Measurements from ENCODE around the gene CTCFL.
"Not testable (repeated sequence)": the region's sequence is repeated elsewhere in the genome, so short reads cannot be mapped to it uniquely, and the experiment has no call there.

CTCFL gene

DNA sequence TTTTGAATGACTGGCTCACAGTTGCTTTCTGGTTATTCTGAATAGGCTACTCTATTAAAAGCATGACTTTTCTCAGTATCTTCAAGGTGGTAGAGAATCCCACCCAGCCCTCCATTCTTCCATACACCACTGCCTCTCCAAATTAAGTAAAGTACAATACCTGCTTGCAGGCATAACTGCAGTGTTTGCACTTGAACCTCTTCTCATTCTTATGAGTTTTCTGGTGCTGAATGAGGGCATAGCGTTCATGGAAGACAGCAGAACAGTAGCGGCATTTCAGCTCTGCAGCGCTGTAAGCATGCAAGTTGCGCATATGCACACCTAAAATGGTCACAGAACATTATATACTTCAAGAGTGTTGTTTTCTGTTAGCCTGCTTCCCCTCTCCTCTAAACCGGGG lies 12.5 kb downstream of the CTCFL start:
- no peak overlapping the region for H2AFZ ChIP-seq (ENCODE audit: low read length)
- H3K4me1 ChIP-seq (ENCODE audit: control insufficient read depth in 2 of 2, insufficient read depth in 1 of 2, low read depth in 1 of 2, low read length in 2 of 2), result peaks cover 0 to 5% of the 10 kb centered on the region in 2 donors
- H2BK120ac ChIP-seq (ENCODE audit: low read depth, low read length), result no peak overlapping the region
- H2BK15ac ChIP-seq (ENCODE audit: low read length), result no peak overlapping the region
- H3K4ac ChIP-seq (ENCODE audit: low read length), result no peak overlapping the region
- DNase-seq (ENCODE audit: low spot score), result no peak
- no peak overlapping the region for H3K4me2 ChIP-seq (ENCODE audit: insufficient read depth, low read length, poor library complexity, severe bottlenecking)
- H3K27ac ChIP-seq (replicated peaks; ENCODE audit: low read length), result no peak overlapping the region
- H3K9me3 ChIP-seq (replicated peaks in 1 of 2; ENCODE audit: control insufficient read depth in 2 of 2, insufficient read depth in 1 of 2, low read depth in 1 of 2, low read length in 2 of 2), result peaks cover 0 to 2% of the 10 kb centered on the region in 2 donors
- H3K4me3 ChIP-seq (ENCODE audit: low read length in 2 of 2), result no peak overlapping the region
- WGBS, 2 donors (ENCODE audit: extremely low coverage in 2 of 2, insufficient read length in 2 of 2, insufficient replicate concordance in 1 of 2), result no CpG with 5 or more reads among the region's 5 CpGs
- no peaks in the 10 kb centered on the region for H3K79me1 ChIP-seq (ENCODE audit: low read depth, low read length)
- no peak overlapping the region for H3K14ac ChIP-seq (ENCODE audit: low read length)
- H2BK12ac ChIP-seq (ENCODE audit: low read length), result no peak overlapping the region
- H3K23ac ChIP-seq (ENCODE audit: low read depth, low read length, poor library complexity), result no peak overlapping the region
- no peak overlapping the region for H3K9ac ChIP-seq (ENCODE audit: low read depth, low read length, poor library complexity)
- H4K91ac ChIP-seq (ENCODE audit: low read depth, low read length, poor library complexity), result no peak overlapping the region
- no peak overlapping the region for H2AK5ac ChIP-seq (ENCODE audit: low read depth, low read length)
- H4K8ac ChIP-seq (ENCODE audit: low read depth, low read length), result no peak overlapping the region
- no peak overlapping the region for H3K18ac ChIP-seq (ENCODE audit: low read length)
- peaks cover 0 to 43% (median 0%) of the 10 kb centered on the region in 3 experiments for H3K27me3 ChIP-seq (ENCODE audit: control insufficient read depth in 3 of 3, insufficient read depth in 3 of 3, low read depth in 1 of 3, low read length in 3 of 3)
- no peak overlapping the region for H2BK5ac ChIP-seq (ENCODE audit: low read length)
- no peaks in the 10 kb centered on the region for H3K36me3 ChIP-seq (replicated peaks in 1 of 2; ENCODE audit: control insufficient read depth in 2 of 2, insufficient read depth in 2 of 2, low read length in 2 of 2)

DNA sequence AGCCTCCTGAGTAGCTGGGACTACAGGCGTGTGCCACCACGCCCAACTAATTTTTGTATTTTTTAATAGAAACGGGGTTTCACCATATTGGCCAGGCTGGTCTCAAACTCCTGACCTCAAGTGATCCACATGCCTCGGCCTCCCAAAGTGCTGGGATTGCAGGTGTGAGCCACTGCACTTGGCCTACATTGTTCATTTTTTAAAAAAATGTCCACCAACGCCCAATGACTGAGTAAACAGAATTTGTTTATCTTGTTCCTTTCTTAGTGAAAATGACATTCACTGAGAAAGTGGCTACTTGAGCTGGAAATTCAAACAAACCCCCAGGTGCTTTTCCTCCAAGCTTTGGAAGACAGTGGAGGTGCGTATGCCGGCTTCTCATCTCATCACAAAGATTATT lies 13.2 kb downstream of the CTCFL start:
- H2AK5ac ChIP-seq (ENCODE audit: low read depth, low read length); H2BK5ac ChIP-seq (ENCODE audit: low read length); H3K4ac ChIP-seq (ENCODE audit: low read length); H2BK15ac ChIP-seq (ENCODE audit: low read length); DNase-seq (ENCODE audit: low spot score); H3K9me3 ChIP-seq (replicated peaks in 1 of 2; ENCODE audit: control insufficient read depth in 2 of 2, insufficient read depth in 1 of 2, low read depth in 1 of 2, low read length in 2 of 2); H3K36me3 ChIP-seq (replicated peaks in 1 of 2; ENCODE audit: control insufficient read depth in 2 of 2, insufficient read depth in 2 of 2, low read length in 2 of 2); H3K14ac ChIP-seq (ENCODE audit: low read length); H3K4me3 ChIP-seq (ENCODE audit: low read length in 2 of 2); H4K91ac ChIP-seq (ENCODE audit: low read depth, low read length, poor library complexity); H3K79me1 ChIP-seq (ENCODE audit: low read depth, low read length); H2BK12ac ChIP-seq (ENCODE audit: low read length); H2AFZ ChIP-seq (ENCODE audit: low read length); H3K23ac ChIP-seq (ENCODE audit: low read depth, low read length, poor library complexity); H2BK120ac ChIP-seq (ENCODE audit: low read depth, low read length); H3K9ac ChIP-seq (ENCODE audit: low read depth, low read length, poor library complexity); H3K18ac ChIP-seq (ENCODE audit: low read length); H4K8ac ChIP-seq (ENCODE audit: low read depth, low read length); H3K27ac ChIP-seq (replicated peaks; ENCODE audit: low read length); H3K4me2 ChIP-seq (ENCODE audit: insufficient read depth, low read length, poor library complexity, severe bottlenecking); H3K4me1 ChIP-seq (ENCODE audit: control insufficient read depth in 2 of 2, insufficient read depth in 1 of 2, low read depth in 1 of 2, low read length in 2 of 2): not testable (repeated sequence)
- H3K27me3 ChIP-seq (ENCODE audit: control insufficient read depth in 3 of 3, insufficient read depth in 3 of 3, low read depth in 1 of 3, low read length in 3 of 3), result peaks cover 0 to 44% (median 0%) of the 10 kb centered on the region in 3 experiments
- WGBS, 2 donors (ENCODE audit: extremely low coverage in 2 of 2, insufficient read length in 2 of 2, insufficient replicate concordance in 1 of 2), result no CpG with 5 or more reads among the region's 7 CpGs

DNA sequence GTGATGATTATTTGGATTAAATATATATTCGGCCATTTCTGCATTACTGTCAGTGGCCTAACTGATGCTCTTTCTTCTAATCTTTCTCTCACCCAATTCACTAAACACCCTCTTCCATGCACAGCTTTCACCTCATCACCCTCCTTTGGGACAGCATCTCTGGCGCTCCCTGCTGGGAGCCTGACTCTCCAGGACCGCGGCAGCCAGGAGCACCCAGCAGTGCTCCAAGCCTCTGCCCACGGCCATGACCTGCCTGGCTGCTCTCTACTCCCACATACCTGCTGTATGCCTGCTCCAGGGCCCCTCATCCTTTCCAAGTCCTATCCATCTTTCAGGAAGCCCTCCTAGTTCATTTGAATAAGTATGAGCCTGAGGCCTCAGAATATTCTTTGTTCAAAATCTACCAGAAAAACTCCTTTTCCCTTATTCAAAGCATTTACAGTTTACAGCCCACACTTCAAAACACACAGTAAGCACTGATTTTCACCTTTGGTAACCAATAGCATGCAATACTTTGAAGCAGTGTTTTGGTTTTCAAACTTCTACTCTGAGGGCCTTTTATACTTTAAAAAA lies 15.2 kb downstream of the CTCFL start:
- H2BK120ac ChIP-seq (ENCODE audit: low read depth, low read length), result no peak overlapping the region
- H3K4me3 ChIP-seq (ENCODE audit: low read length in 2 of 2), result no peak overlapping the region
- H3K27ac ChIP-seq (replicated peaks; ENCODE audit: low read length), result no peak overlapping the region
- H3K36me3 ChIP-seq (replicated peaks in 1 of 2; ENCODE audit: control insufficient read depth in 2 of 2, insufficient read depth in 2 of 2, low read length in 2 of 2), result no peaks in the 10 kb centered on the region
- no peak overlapping the region for H3K9ac ChIP-seq (ENCODE audit: low read depth, low read length, poor library complexity)
- no peak overlapping the region for H2AK5ac ChIP-seq (ENCODE audit: low read depth, low read length)
- H3K18ac ChIP-seq (ENCODE audit: low read length), result no peak overlapping the region
- H2AFZ ChIP-seq (ENCODE audit: low read length), result no peak overlapping the region
- no peak overlapping the region for H2BK5ac ChIP-seq (ENCODE audit: low read length)
- H3K23ac ChIP-seq (ENCODE audit: low read depth, low read length, poor library complexity), result no peak overlapping the region
- H3K4ac ChIP-seq (ENCODE audit: low read length), result no peak overlapping the region
- no peak overlapping the region for H4K91ac ChIP-seq (ENCODE audit: low read depth, low read length, poor library complexity)
- no peak overlapping the region for H3K4me2 ChIP-seq (ENCODE audit: insufficient read depth, low read length, poor library complexity, severe bottlenecking)
- peaks cover 0 to 3% of the 10 kb centered on the region in 2 donors for H3K9me3 ChIP-seq (replicated peaks in 1 of 2; ENCODE audit: control insufficient read depth in 2 of 2, insufficient read depth in 1 of 2, low read depth in 1 of 2, low read length in 2 of 2)
- WGBS, 2 donors (ENCODE audit: extremely low coverage in 2 of 2, insufficient read length in 2 of 2, insufficient replicate concordance in 1 of 2), result no CpG with 5 or more reads among the region's 5 CpGs
- no peaks in the 10 kb centered on the region for H3K79me1 ChIP-seq (ENCODE audit: low read depth, low read length)
- DNase-seq (ENCODE audit: low spot score), result no peak
- H3K14ac ChIP-seq (ENCODE audit: low read length), result no peak overlapping the region
- no peak overlapping the region for H2BK15ac ChIP-seq (ENCODE audit: low read length)
- no peak overlapping the region for H2BK12ac ChIP-seq (ENCODE audit: low read length)
- H4K8ac ChIP-seq (ENCODE audit: low read depth, low read length), result no peak overlapping the region
- H3K27me3 ChIP-seq (ENCODE audit: control insufficient read depth in 3 of 3, insufficient read depth in 3 of 3, low read depth in 1 of 3, low read length in 3 of 3), result peaks cover 0 to 33% (median 0%) of the 10 kb centered on the region in 3 experiments
- peaks cover 0 to 5% of the 10 kb centered on the region in 2 donors for H3K4me1 ChIP-seq (ENCODE audit: control insufficient read depth in 2 of 2, insufficient read depth in 1 of 2, low read depth in 1 of 2, low read length in 2 of 2)

DNA sequence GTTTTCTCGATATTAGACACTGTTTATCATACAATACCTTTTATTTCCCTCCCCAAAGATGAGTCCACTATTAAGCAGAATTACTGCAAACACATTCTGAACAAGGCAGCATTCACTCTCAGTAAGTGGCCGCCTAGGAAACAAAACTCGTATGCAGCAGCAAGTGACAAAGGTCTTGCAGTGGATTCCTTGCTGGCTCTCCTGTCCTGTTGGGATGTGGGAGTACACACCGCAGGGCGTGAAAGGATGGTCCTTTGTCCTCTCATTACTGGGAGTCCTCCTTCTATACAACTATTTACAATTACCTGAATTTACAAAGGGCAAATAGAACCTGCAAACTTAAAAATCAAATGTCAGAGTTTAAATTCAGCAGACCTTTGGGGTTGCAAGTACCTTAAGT lies 16.1 kb downstream of the CTCFL start:
- Histone ChIP-seq H3K9me3 (replicated peaks in 1 of 2; ENCODE audit: control insufficient read depth in 2 of 2, insufficient read depth in 1 of 2, low read depth in 1 of 2, low read length in 2 of 2) (peaks cover 0 to 3% of the 10 kb centered on the region in 2 donors), H3K4me3 (ENCODE audit: low read length in 2 of 2) (no peak overlapping the region), H2AK5ac (ENCODE audit: low read depth, low read length) (no peak overlapping the region), H3K23ac (ENCODE audit: low read depth, low read length, poor library complexity) (no peak overlapping the region), H2BK12ac (ENCODE audit: low read length) (no peak overlapping the region), H3K27me3 (ENCODE audit: control insufficient read depth in 3 of 3, insufficient read depth in 3 of 3, low read depth in 1 of 3, low read length in 3 of 3) (peaks cover 0 to 27% (median 0%) of the 10 kb centered on the region in 3 experiments), H3K4me1 (ENCODE audit: control insufficient read depth in 2 of 2, insufficient read depth in 1 of 2, low read depth in 1 of 2, low read length in 2 of 2) (peaks cover 0 to 5% of the 10 kb centered on the region in 2 donors), H2AFZ (ENCODE audit: low read length) (no peak overlapping the region), H3K4ac (ENCODE audit: low read length) (no peak overlapping the region), H4K8ac (ENCODE audit: low read depth, low read length) (no peak overlapping the region), H3K14ac (ENCODE audit: low read length) (no peak overlapping the region), H3K9ac (ENCODE audit: low read depth, low read length, poor library complexity) (no peak overlapping the region), H2BK15ac (ENCODE audit: low read length) (no peak overlapping the region), H3K36me3 (replicated peaks in 1 of 2; ENCODE audit: control insufficient read depth in 2 of 2, insufficient read depth in 2 of 2, low read length in 2 of 2) (no peaks in the 10 kb centered on the region), H2BK120ac (ENCODE audit: low read depth, low read length) (no peak overlapping the region), H3K4me2 (ENCODE audit: insufficient read depth, low read length, poor library complexity, severe bottlenecking) (no peak overlapping the region), H3K79me1 (ENCODE audit: low read depth, low read length) (no peaks in the 10 kb centered on the region), H3K18ac (ENCODE audit: low read length) (no peak overlapping the region), H3K27ac (replicated peaks; ENCODE audit: low read length) (no peak overlapping the region), H4K91ac (ENCODE audit: low read depth, low read length, poor library complexity) (no peak overlapping the region), H2BK5ac (ENCODE audit: low read length) (no peak overlapping the region)
- WGBS, 2 donors (ENCODE audit: extremely low coverage in 2 of 2, insufficient read length in 2 of 2, insufficient replicate concordance in 1 of 2), result no CpG with 5 or more reads among the region's 5 CpGs
- no peak for DNase-seq (ENCODE audit: low spot score)
